Activated CD4-positive, CD25-positive, alpha-beta regulatory T cell (primary cell): ENCODE results near the gene HLA-DMB.
A peak's percentile ranks its signal among the peaks of the same experiment; 100 is the strongest.

Experiments used
- DNase-seq, 4 experiments: peaks; one replicate each; lab custom pipeline; 2025; lab: John Stamatoyannopoulos, UW

Gene HLA-DMB

DNA sequence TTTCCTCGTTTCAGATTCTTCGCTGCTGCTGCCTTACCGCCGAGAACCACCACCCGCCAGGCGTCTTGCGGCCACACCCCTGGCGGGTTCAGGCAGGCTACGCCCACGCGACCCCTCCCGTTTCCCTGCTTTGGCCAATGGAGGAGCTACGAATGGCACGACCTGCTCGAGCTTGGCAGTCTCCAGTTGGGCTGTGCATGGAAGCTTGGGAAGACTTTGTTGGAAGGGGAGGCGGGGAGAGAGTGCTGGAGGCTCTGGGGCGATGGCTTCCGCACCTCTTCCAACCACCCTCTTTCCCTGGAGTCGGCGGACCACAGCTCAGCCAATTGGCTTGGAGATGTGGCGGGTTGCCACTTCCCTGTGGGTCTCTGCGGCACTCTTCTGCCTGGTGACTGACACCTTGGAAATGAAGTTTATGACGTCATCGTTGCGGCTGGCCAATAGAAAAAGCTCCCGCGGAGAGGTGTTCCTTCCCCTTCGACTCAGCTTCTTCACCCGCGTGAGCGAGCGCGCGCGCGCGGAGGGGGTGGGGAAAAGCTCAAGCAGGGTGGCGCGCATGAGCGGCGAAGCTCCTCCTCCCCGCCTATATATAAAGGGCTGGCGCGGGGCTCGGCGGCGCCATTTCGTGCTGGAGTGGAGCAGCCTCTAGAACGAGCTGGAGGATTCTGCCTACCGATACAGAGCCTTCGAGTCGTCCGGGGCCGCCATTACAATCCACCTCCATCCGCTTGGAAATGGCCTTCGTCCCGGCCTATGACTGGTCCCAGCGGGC is 30.9 kb upstream of the HLA-DMB start:
- DNase-seq = peak; percentile 98 to 100 (median 99)

GRCh38 chr6:32971242-32971580 is 30.4 kb upstream of the HLA-DMB start:
- DNase-seq = no peak

- peak; percentile 65 to 77 (median 70) for DNase-seq
These were observed 29.8 kb upstream of the HLA-DMB start for GRCh38 chr6:32970413-32971241.

DNA sequence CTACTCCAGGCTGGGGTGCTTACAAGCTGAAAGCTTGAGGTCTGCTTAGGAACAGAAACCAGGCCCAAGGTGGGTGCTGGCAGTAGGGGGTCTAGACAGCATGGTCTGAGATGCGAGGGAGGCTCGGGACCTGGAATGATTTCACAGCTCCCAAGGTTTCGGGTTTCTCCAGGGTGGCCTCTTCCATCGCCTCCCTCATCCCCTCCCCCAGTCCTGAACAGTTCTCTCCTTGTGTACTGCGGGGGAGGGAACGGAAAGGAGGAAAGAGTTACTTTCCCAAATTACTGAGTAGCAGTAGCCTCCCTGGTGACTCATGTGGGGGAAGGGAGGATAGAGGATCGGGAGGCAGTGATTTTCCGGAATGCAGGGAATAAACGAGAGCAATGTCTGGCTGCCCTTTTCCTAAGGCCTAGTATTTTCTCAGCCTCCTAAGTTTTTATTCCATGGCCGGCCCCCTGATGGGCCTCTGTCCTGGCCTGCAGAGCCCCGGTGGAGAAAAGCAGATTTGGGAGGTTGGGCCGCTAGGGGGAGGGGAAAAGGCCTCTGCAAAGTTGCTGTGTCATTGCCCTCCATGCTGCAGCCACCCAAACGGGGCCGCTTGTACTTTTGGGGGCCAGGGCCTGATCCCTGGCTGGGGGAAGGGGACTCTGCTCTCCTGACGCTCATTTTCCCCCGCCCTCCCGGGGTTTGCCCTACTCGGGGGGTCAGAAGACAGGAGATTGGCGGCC is 29.0 kb upstream of the HLA-DMB start:
- peak; percentile 40 to 73 (median 58) for DNase-seq

- peak in 3 of 4 experiments; percentile 29 to 66 (median 61) for DNase-seq
These were observed 28.2 kb upstream of the HLA-DMB start for GRCh38 chr6:32968867-32969684.

DNA sequence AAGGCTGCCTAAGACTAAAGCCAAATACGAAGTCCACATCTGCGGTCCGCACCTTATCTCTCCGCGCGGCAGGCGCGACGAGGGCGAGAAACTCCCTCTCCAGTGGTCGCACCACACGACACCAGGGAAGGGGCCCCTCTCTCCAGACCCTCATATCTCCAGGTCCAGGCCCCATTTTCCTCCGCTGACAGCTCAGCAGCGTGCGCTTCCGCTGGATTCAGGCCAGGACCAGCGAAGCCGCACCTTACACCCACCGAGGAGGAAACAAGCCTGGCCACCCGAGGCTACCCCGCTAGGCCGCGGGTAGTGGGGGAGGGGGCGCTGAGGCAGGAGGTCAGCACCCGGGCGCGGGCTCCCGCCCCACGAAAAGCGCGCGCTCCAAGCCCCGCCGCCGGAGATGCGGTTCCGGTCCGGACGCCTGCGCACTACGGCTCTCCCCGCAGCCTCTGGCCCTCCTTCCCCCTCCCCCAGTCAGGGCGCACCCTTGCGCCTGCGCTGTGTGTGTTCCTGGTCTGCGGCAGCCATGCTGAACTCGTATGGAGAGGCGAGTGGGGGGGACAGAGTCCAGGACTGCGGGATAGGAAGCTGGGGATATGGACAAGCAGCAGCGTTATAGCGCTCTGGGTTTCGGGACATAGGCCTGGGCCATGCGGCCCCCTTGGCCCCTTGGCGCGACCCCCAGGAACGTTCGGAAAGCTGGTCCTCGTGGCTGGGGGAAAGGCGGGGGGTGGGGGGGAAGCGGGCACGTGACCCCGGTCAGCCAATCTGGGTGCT is 27.5 kb upstream of the HLA-DMB start, which contains the start of gene BRD2:
Gene BRD2 (plus strand): TSS at position 502 of the 774 bp plus-strand sequence. CDS start 4,305 bp downstream, outside the sequence.
- DNase-seq = peak; percentile 87 to 94 (median 89)

GRCh38 chr6:32967151-32968091 is 26.6 kb upstream of the HLA-DMB start:
- DNase-seq = no peak

- no peak for DNase-seq
These were observed 23.9 kb upstream of the HLA-DMB start for GRCh38 chr6:32964776-32965175.

DNA sequence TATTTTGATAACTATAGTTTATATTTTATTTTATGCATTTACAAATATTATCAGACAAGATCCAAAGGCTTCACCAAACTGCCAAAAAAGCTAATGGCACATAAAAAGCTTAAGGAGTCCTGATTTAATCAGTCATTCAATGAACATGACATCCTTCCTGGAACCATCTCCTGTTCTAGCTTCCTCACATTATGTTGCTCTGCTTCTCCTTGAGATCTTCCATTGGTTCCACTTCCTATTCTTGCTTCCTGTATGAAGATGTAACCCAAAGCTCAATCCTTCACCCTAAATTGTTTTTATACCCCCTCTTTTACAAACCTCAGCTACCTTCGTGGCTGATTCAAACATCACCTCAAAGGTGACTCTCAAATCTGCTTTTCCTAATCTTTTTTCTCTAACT is 23.0 kb upstream of the HLA-DMB start:
- DNase-seq = no peak

GRCh38 chr6:32962213-32962826 is 21.5 kb upstream of the HLA-DMB start:
- no peak for DNase-seq

- DNase-seq = no peak
These were observed 19.7 kb upstream of the HLA-DMB start for GRCh38 chr6:32960563-32960962.

DNA sequence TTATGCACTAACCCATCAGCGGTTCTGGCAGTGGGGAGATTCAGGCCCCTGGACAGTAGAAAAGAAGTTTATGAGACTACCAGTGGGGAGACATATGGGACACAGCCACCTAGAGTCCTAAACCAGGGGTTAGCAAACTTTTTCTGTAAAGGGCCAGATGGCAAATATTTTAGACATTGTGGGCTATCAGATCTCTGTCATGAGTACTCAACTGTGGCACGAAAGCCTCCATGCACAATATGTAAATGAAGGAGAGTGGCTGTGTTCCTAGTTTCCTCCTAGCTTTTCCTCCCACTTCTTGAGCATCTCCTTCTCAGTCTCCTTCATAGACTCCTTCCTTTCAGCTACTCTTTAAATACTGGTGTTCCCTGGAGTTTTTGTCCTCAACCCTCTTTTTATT is 15.3 kb upstream of the HLA-DMB start:
- DNase-seq = no peak

DNA sequence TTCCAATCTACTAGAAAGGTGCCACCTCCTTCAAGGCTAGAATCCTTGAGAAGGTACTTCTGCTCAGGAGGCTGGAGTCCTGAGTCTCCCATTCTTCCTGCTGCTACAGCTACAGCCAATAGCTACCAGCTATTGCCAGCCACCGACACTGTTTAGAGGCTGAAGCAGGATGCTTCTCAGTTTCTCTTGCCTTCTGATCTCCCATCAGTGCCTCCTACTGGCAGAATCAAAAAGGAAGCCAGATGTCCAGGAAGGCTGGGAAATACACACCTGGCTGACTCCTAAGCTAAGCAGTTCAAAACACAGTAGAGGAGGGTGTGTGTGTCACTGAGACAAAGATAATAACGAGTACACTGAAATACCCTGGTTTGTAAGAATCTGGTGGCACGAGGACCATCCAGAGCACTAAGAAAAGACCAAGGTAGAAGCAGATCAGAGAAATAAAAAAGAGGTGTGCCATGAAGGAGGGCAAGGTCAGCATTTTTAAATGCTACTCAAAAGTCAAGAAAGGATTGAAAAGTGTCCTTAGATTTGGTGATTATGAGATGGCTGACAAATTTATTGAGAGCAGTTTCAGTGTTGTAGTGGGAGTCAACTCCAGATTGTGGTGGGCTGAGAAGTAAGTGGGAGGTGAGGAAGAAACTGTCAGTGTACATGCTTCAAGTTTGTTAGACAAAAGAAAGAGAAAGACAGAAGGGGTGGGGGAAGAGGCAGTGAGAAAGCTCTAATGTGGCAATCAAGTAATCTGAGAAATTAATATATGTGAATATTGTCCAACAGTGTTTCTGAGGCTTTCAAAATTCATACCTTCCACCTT is 14.4 kb upstream of the HLA-DMB start:
- no peak for DNase-seq

GRCh38 chr6:32954267-32954666 is 13.4 kb upstream of the HLA-DMB start:
- no peak for DNase-seq

- no peak for DNase-seq
These were observed 12.9 kb upstream of the HLA-DMB start for GRCh38 chr6:32953775-32954174.

- peak in 3 of 4 experiments; percentile 52 to 54 (median 53) for DNase-seq
These were observed 12.2 kb upstream of the HLA-DMB start, which contains the start of gene HLA-DMA for GRCh38 chr6:32952817-32953739. HLA-DMA (minus strand) TSS chr6:32953097; CDS start chr6:32953036, 61 bp downstream.

DNA sequence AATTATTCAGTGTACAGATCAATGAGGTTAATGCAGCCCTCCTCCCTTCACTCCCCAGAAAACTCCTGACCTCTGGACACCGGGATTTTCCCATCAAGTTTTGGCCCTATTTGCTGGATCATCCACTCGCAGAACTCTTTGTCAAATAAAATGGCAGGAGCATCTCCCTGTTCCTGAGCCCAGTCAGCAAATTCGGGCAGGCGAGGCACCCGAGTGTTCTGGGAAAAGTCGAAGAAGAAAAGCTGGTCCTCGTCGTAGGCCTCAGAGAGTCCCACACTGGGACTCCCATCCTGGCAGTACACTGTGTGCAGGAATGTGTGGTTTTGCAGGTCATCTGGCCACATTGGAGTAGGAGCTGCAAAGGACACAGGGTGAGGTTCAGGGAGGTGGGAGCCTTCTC is 9.6 kb upstream of the HLA-DMB start:
- DNase-seq = no peak
